K562 (cell line): ENCODE results near the gene LGALS8. TPM values are rescaled to one million over a fixed set of nuclear protein-coding genes. Genes with fewer than 3 reads are reported as not detected.

Source experiments
- ADNP ChIP-seq: fragments of 200-800 bp; sonication (Bioruptor generic); IDR thresholded peaks from 2 replicates; pipeline ENCODE4 v1.6.1; 2016; ENCODE audit warnings: missing genetic modification characterization, missing compliant biosample characterization
- CHCHD3 ChIP-seq: fragments of 250-450 bp; sonication (Bioruptor Pico); IDR thresholded peaks from 2 replicates; pipeline ENCODE4 v2.1.2; 2022; ENCODE audit warnings: mild to moderate bottlenecking
- CHD4 ChIP-seq: fragments of 200-600 bp; sonication (generic); IDR thresholded peaks from 3 replicates; pipeline ENCODE4 v1.6.1; 2012; ENCODE audit warnings: low read depth, mild to moderate bottlenecking, mixed read lengths, low read length, inconsistent platforms; ENCODE audit not compliant: insufficient read depth, insufficient replicate concordance, poor library complexity, severe bottlenecking
- EWSR1 ChIP-seq: fragments of 450-650 bp; IDR thresholded peaks from 2 replicates; pipeline ENCODE4 v1.6.1; 2018; ENCODE audit warnings: borderline replicate concordance, mild to moderate bottlenecking, low read depth, moderate library complexity; ENCODE audit not compliant: partially characterized antibody
- HDAC2 ChIP-seq: fragments of 450-650 bp; IDR thresholded peaks from 2 replicates; pipeline ENCODE4 v1.6.1; 2016; ENCODE audit warnings: mild to moderate bottlenecking
- MTA3 ChIP-seq: fragments of 450-650 bp; formaldehyde crosslinking; IDR thresholded peaks from 2 replicates; pipeline ENCODE4 v1.6.1; 2017; ENCODE audit warnings: mild to moderate bottlenecking, borderline replicate concordance
- NFATC3 ChIP-seq: fragments of 450-650 bp; IDR thresholded peaks from 2 replicates; pipeline ENCODE4 v1.6.1; 2017; ENCODE audit warnings: mild to moderate bottlenecking
- RFX5 ChIP-seq: IDR thresholded peaks from 2 replicates; pipeline ENCODE4 v1.6.1; 2011; ENCODE audit warnings: low read depth, mild to moderate bottlenecking, improper control_type of control experiment, low read length
- TAF7 ChIP-seq: fragments of 450-650 bp; IDR thresholded peaks from 2 replicates; pipeline ENCODE4 v1.6.1; 2016; ENCODE audit warnings: missing genetic modification characterization, missing compliant biosample characterization
- ZNF23 ChIP-seq: fragments of 250-450 bp; sonication (Bioruptor Pico); IDR thresholded peaks from 2 replicates; pipeline ENCODE4 v1.4.0; 2020; ENCODE audit warnings: mild to moderate bottlenecking
- polyA plus RNA-seq, 8 experiments: library from polyadenylated mRNA; depleted of rRNA in 4 of 8; stranded (reverse) in 5 of 8; unstranded in 3 of 8; fragments of >200 nt; fragmentation: Nextera tagmentation in 2 of 8; fragmentation: Illumina TruSeq in 1 of 8; extraction: Ambion mirVana in 2 of 8; extraction: Trizol in 1 of 8; gene quantifications; 2 replicates each; pipeline versions ENCODE4 v1.2.1 to v1.2.3, GENCODE V29; 2011 to 2014; ENCODE audit warnings: inconsistent platforms in 1 of 8, missing spikeins in 1 of 8
- total RNA-seq, 7 experiments: library from RNA; depleted of rRNA in 6 of 7; stranded (reverse); fragments of >200 nt in 6 of 7; fragmentation: Illumina TruSeq in 2 of 7; extraction: Trizol in 2 of 7; gene quantifications; 2 replicates each; pipeline versions ENCODE4 v1.2.1 to v1.2.3, GENCODE V29; 2011 to 2021; ENCODE audit warnings: low replicate concordance in 1 of 7
- TF ChIP-seq, protein P1 (sequence below): fragments of 450-650 bp; IDR thresholded peaks from 2 replicates; pipeline ENCODE4 v1.6.1; 2016; ENCODE audit warnings: low read depth
- TF ChIP-seq, protein P2 (sequence below): fragments of 450-650 bp; IDR thresholded peaks from 2 replicates; pipeline ENCODE4 v1.6.1; 2018; ENCODE audit not compliant: partially characterized antibody

LGALS8 gene
- total and polyA plus RNA-seq, 9 of the 15 experiments (the other 6 are each of a cell fraction or from before 2014, with no cell fraction given): 57.4 to 87.7 (median 70.3) TPM

DNA sequence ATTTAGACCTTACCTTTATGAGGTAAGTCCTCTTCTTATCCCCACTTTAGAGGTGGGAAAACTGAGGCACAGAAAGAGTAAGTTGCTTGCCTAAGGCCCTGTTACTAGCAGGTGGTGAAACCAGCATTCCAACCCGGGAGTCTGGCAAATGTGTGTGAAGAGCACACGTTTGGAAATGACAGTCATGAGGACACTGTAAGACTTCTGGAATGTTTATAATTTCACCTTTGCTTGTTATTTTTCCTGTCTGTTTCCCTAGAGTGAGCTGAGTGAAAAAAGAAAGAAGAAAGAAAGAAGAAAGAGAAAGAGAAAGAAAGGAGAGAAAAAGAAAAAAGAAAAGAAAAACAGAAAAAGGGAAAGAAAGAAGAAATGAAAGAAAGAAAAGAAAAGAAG, 21.2 kb upstream of the LGALS8 start (continued):
- TF ChIP-seq TAF7 (tag): no peak
- TF ChIP-seq CHD4: peak; percentile 84
- TF ChIP-seq ZNF23: no peak
- TF ChIP-seq, protein P1, sequence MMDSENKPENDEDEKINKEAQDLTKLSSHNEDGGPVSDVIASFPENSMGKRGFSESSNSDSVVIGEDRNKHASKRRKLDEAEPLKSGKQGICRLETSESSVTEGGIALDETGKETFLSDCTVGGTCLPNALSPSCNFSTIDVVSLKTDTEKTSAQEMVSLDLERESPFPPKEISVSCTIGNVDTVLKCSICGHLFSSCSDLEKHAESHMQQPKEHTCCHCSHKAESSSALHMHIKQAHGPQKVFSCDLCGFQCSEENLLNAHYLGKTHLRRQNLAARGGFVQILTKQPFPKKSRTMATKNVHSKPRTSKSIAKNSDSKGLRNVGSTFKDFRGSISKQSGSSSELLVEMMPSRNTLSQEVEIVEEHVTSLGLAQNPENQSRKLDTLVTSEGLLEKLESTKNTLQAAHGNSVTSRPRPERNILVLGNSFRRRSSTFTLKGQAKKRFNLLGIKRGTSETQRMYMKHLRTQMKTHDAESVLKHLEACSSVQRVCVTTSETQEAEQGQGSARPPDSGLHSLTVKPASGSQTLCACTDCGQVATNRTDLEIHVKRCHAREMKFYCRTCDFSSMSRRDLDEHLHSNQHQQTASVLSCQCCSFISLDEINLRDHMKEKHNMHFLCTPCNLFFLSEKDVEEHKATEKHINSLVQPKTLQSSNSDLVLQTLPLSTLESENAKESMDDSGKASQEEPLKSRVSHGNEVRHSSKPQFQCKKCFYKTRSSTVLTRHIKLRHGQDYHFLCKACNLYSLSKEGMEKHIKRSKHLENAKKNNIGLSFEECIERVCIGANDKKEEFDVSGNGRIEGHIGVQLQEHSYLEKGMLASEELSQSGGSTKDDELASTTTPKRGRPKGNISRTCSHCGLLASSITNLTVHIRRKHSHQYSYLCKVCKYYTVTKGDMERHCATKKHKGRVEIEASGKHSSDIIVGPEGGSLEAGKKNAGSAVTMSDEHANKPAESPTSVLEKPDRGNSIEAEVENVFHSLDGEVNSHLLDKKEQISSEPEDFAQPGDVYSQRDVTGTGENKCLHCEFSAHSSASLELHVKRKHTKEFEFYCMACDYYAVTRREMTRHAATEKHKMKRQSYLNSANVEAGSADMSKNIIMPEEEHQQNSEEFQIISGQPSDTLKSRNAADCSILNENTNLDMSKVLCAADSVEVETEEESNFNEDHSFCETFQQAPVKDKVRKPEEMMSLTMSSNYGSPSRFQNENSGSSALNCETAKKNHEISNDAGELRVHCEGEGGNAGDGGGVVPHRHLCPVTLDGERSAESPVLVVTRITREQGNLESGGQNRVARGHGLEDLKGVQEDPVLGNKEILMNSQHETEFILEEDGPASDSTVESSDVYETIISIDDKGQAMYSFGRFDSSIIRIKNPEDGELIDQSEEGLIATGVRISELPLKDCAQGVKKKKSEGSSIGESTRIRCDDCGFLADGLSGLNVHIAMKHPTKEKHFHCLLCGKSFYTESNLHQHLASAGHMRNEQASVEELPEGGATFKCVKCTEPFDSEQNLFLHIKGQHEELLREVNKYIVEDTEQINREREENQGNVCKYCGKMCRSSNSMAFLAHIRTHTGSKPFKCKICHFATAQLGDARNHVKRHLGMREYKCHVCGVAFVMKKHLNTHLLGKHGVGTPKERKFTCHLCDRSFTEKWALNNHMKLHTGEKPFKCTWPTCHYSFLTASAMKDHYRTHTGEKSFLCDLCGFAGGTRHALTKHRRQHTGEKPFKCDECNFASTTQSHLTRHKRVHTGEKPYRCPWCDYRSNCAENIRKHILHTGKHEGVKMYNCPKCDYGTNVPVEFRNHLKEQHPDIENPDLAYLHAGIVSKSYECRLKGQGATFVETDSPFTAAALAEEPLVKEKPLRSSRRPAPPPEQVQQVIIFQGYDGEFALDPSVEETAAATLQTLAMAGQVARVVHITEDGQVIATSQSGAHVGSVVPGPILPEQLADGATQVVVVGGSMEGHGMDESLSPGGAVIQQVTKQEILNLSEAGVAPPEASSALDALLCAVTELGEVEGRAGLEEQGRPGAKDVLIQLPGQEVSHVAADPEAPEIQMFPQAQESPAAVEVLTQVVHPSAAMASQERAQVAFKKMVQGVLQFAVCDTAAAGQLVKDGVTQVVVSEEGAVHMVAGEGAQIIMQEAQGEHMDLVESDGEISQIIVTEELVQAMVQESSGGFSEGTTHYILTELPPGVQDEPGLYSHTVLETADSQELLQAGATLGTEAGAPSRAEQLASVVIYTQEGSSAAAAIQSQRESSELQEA: peak; percentile 44; the same call in 1 of the 2 replicates
- peak; percentile 72; the same call in 1 of the 2 replicates for TF ChIP-seq ADNP
- TF ChIP-seq, protein P2, sequence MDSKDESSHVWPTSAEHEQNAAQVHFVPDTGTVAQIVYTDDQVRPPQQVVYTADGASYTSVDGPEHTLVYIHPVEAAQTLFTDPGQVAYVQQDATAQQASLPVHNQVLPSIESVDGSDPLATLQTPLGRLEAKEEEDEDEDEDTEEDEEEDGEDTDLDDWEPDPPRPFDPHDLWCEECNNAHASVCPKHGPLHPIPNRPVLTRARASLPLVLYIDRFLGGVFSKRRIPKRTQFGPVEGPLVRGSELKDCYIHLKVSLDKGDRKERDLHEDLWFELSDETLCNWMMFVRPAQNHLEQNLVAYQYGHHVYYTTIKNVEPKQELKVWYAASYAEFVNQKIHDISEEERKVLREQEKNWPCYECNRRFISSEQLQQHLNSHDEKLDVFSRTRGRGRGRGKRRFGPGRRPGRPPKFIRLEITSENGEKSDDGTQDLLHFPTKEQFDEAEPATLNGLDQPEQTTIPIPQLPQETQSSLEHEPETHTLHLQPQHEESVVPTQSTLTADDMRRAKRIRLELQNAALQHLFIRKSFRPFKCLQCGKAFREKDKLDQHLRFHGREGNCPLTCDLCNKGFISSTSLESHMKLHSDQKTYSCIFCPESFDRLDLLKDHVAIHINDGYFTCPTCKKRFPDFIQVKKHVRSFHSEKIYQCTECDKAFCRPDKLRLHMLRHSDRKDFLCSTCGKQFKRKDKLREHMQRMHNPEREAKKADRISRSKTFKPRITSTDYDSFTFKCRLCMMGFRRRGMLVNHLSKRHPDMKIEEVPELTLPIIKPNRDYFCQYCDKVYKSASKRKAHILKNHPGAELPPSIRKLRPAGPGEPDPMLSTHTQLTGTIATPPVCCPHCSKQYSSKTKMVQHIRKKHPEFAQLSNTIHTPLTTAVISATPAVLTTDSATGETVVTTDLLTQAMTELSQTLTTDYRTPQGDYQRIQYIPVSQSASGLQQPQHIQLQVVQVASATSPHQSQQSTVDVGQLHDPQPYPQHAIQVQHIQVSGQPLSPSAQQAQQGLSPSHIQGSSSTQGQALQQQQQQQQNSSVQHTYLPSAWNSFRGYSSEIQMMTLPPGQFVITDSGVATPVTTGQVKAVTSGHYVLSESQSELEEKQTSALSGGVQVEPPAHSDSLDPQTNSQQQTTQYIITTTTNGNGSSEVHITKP: no peak
- TF ChIP-seq NFATC3: 0 out of 2 replicates have a peak, but pooled peaks have one; percentile 29
- no peak for TF ChIP-seq MTA3
- no peak for TF ChIP-seq RFX5
- TF ChIP-seq EWSR1: no peak
- TF ChIP-seq HDAC2: peak; percentile 54; the same call in 1 of the 2 replicates
- no peak for TF ChIP-seq CHCHD3 (CRISPR knock-in tag)
